GM23338 (cell line): ENCODE measurements around the gene GSTM2. TPM values are rescaled to one million over a fixed set of nuclear protein-coding genes. Genes with fewer than 3 reads are reported as not detected.

Experiments
- ATAC-seq: fragments of 200-7000 bp; cut with Tn5 transposase; 3 replicates; pipeline ENCODE4 v1.9.1; 2020
- DNase-seq: peaks from one replicate; pipeline ENCODE4 v3.0.0-alpha.2; 2015; ENCODE audit warnings: low spot score
- H2AFZ ChIP-seq: fragments of 200-600 bp; sonication (generic); 2 replicates; pipeline ENCODE4 v1.8.0; 2016; ENCODE audit warnings: antibody characterized with exemption, mild to moderate bottlenecking, moderate library complexity
- H3F3A ChIP-seq: fragments of 200-600 bp; sonication (generic); replicated peaks from 2 replicates; pipeline ENCODE4 v1.8.0; 2017; ENCODE audit warnings: antibody characterized with exemption, mixed run types, low read depth
- H3K27ac ChIP-seq: fragments of 200-600 bp; sonication (generic); 2 replicates; pipeline ENCODE4 v1.6.1; 2016; ENCODE audit warnings: low read depth
- H3K27me3 ChIP-seq: fragments of 200-600 bp; sonication (generic); 2 replicates; pipeline ENCODE4 v1.8.0; 2016; ENCODE audit warnings: mild to moderate bottlenecking, mixed run types, moderate library complexity; ENCODE audit not compliant: insufficient read depth
- H3K36me3 ChIP-seq: fragments of 200-600 bp; sonication (generic); 2 replicates; pipeline ENCODE4 v1.8.0; 2016; ENCODE audit warnings: mild to moderate bottlenecking; ENCODE audit not compliant: insufficient read depth
- H3K4me1 ChIP-seq: fragments of 200-600 bp; sonication (generic); 2 replicates; pipeline ENCODE4 v1.8.0; 2016; ENCODE audit warnings: mild to moderate bottlenecking, moderate library complexity; ENCODE audit not compliant: insufficient read depth
- H3K4me2 ChIP-seq: fragments of 200-600 bp; sonication (generic); 2 replicates; pipeline ENCODE4 v1.7.1; 2017; ENCODE audit warnings: mixed run types
- H3K4me3 ChIP-seq: fragments of 200-600 bp; sonication (generic); 2 replicates; pipeline ENCODE4 v1.6.1; 2016; ENCODE audit warnings: mixed run types
- H3K79me2 ChIP-seq: fragments of 200-600 bp; sonication (generic); replicated peaks from 2 replicates; pipeline ENCODE4 v1.8.0; 2017; ENCODE audit warnings: mild to moderate bottlenecking; ENCODE audit not compliant: insufficient read depth
- H3K9me2 ChIP-seq: fragments of 200-600 bp; sonication (generic); 2 replicates; pipeline ENCODE4 v1.8.0; 2017; ENCODE audit not compliant: insufficient read depth
- H4K20me1 ChIP-seq: fragments of 200-600 bp; sonication (generic); replicated peaks from 2 replicates; pipeline ENCODE4 v1.8.0; 2017; ENCODE audit warnings: mild to moderate bottlenecking; ENCODE audit not compliant: insufficient read depth
- H3K27ac Mint-ChIP-seq: 2 replicates; pipeline ENCODE4 v1.8.0; 2020; ENCODE audit warnings: inconsistent platforms, mild to moderate bottlenecking, moderate library complexity, mixed read lengths
- H3K27me3 Mint-ChIP-seq: 3 replicates; pipeline ENCODE4 v1.8.0; 2022; ENCODE audit warnings: low read depth, mild to moderate bottlenecking, moderate library complexity, mixed read lengths, inconsistent platforms; ENCODE audit not compliant: insufficient read depth, poor library complexity
- H3K36me3 Mint-ChIP-seq: 3 replicates; pipeline ENCODE4 v1.8.0; 2021; ENCODE audit warnings: low read depth, mild to moderate bottlenecking, inconsistent platforms, moderate library complexity, mixed read lengths
- H3K4me1 Mint-ChIP-seq: 3 replicates; pipeline ENCODE4 v1.8.0; 2020; ENCODE audit warnings: mild to moderate bottlenecking, inconsistent platforms, mixed read lengths
- H3K4me3 Mint-ChIP-seq: 3 replicates; pipeline ENCODE4 v1.8.0; 2021; ENCODE audit warnings: moderate library complexity, mild to moderate bottlenecking, inconsistent platforms, mixed read lengths
- H3K9me3 Mint-ChIP-seq: 3 replicates; pipeline ENCODE4 v1.8.0; 2020; ENCODE audit warnings: moderate library complexity, mild to moderate bottlenecking, inconsistent platforms, mixed read lengths
- EZH2phosphoT487 ChIP-seq: fragments of 200-600 bp; sonication (generic); IDR thresholded peaks from one replicate; pipeline ENCODE4 v1.8.1; 2018; ENCODE audit warnings: antibody characterized with exemption; ENCODE audit not compliant: unreplicated experiment
- JUNB ChIP-seq: IDR thresholded peaks from one replicate; pipeline ENCODE4 v1.6.1; 2016; ENCODE audit warnings: antibody characterized with exemption; ENCODE audit not compliant: unreplicated experiment
- NANOG ChIP-seq: IDR thresholded peaks from 2 replicates; pipeline ENCODE4 v1.6.1; 2016; ENCODE audit warnings: antibody characterized with exemption, borderline replicate concordance
- POLR2AphosphoS5 ChIP-seq: IDR thresholded peaks from 2 replicates; pipeline ENCODE4 v1.6.1; 2016; ENCODE audit warnings: antibody characterized with exemption, low read depth
- ZNF114 ChIP-seq: fragments of 250-450 bp; sonication (Bioruptor Pico); IDR thresholded peaks from 2 replicates; pipeline ENCODE4 v1.5.0; 2020; ENCODE audit warnings: mild to moderate bottlenecking, moderate library complexity
- ZNF331 ChIP-seq: fragments of 250-450 bp; sonication (Bioruptor Pico); IDR thresholded peaks from 2 replicates; pipeline ENCODE4 v1.5.0; 2020; ENCODE audit warnings: low read depth, mild to moderate bottlenecking, moderate library complexity
- polyA plus RNA-seq: library from polyadenylated mRNA; unstranded; fragments of >200 nt; fragmentation: Nextera tagmentation; extraction: Ambion mirVana; gene quantifications from 2 replicates; pipeline ENCODE4 v1.2.1, GENCODE V29; 2016
- total RNA-seq: library from RNA; depleted of rRNA; stranded (reverse); fragments of >200 nt; shearing (Covaris generic); gene quantifications from 2 replicates; pipeline ENCODE4 v1.2.3, GENCODE V29; 2014
- TF ChIP-seq, protein P1 (sequence below), 2 experiments: fragments of 200-600 bp in 1 of 2; sonication (generic) in 1 of 2; conservative IDR thresholded peaks; 2 replicates each; pipeline versions ENCODE4 v1.5.1 to v1.6.1; 2016 to 2017; ENCODE audit warnings: antibody characterized with exemption in 2 of 2, low read depth in 2 of 2, mild to moderate bottlenecking in 2 of 2, moderate library complexity in 1 of 2
- TF ChIP-seq, protein P2 (sequence below): fragments of 250-450 bp; sonication (Bioruptor Pico); IDR thresholded peaks from 2 replicates; pipeline ENCODE4 v1.5.0; 2020; ENCODE audit warnings: mild to moderate bottlenecking, moderate library complexity
- TF ChIP-seq, protein P3 (sequence below): IDR thresholded peaks from 2 replicates; pipeline ENCODE4 v1.6.1; 2016; ENCODE audit warnings: antibody characterized with exemption
- TF ChIP-seq, protein P4 (sequence below): IDR thresholded peaks from one replicate; pipeline ENCODE4 v1.6.1; 2018; ENCODE audit warnings: antibody characterized with exemption; ENCODE audit not compliant: unreplicated experiment

GSTM2 gene
- total and polyA plus RNA-seq, 2 experiments from 2014 or later = 8.9 to 16.0 TPM

DNA sequence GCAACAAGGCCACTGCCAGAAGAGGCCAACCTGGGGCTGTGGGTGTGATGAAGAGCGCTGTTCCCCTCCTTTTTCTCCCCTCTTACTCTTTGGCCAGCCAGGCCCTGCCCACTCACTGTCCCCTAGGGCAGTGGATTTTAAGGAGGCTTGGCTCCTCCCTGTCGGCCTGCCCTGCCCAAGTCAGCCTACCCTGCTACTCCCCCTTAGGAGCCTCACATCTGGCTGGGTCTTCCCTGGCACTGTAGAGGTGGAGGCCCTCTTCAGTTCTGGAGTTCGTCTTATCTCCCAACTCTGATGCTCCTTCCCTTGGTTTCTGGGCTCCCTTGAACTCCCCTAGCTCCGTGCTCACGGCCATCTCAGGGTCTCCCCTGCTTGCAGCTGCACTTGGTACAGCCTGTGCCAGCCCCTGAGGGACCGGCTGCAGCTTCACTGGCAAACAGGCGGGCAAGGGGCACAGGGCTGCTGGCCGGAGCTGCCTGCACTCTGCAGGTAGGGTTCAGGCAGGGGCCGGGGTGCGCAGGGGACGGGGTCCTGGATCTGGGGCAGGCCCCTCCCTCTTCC, 44.2 kb upstream of the GSTM2 start:
- DNase-seq = no peak

More for the DNA sequence above, 44.2 kb upstream of the GSTM2 start:
- Mint-ChIP-seq H3K27me3 (peaks cover 3% of the 10 kb centered on the region), H3K9me3 (no peaks in the 10 kb centered on the region), H3K4me1 (peaks cover 34% of the 10 kb centered on the region), H3K27ac (peak overlapping the region; percentile 84; the same call in 1 of the 2 replicates), H3K36me3 (peaks cover 16% of the 10 kb centered on the region), H3K4me3 (no peak overlapping the region)
- H3K36me3 ChIP-seq = no peaks in the 10 kb centered on the region
- H3K27ac ChIP-seq = no peak overlapping the region
- peaks cover 4% of the 10 kb centered on the region; the same call in 1 of the 2 replicates for H4K20me1 ChIP-seq
- H3K4me2 ChIP-seq = no peak overlapping the region
- no peaks in the 10 kb centered on the region for H3K9me2 ChIP-seq
- no peak for ATAC-seq
- H3F3A ChIP-seq = no peaks in the 10 kb centered on the region
- peaks cover 13% of the 10 kb centered on the region for H3K4me1 ChIP-seq
- H2AFZ ChIP-seq = no peak overlapping the region
- no peaks in the 10 kb centered on the region for H3K27me3 ChIP-seq
- peaks cover 37% of the 10 kb centered on the region for H3K79me2 ChIP-seq
- TF ChIP-seq ZNF331 (CRISPR knock-in tag) (no peak), ZNF114 (CRISPR knock-in tag) (no peak), JUNB (no peak), NANOG (no peak), POLR2AphosphoS5 (no peak), EZH2phosphoT487 (no peak)
- TF ChIP-seq, protein P1, sequence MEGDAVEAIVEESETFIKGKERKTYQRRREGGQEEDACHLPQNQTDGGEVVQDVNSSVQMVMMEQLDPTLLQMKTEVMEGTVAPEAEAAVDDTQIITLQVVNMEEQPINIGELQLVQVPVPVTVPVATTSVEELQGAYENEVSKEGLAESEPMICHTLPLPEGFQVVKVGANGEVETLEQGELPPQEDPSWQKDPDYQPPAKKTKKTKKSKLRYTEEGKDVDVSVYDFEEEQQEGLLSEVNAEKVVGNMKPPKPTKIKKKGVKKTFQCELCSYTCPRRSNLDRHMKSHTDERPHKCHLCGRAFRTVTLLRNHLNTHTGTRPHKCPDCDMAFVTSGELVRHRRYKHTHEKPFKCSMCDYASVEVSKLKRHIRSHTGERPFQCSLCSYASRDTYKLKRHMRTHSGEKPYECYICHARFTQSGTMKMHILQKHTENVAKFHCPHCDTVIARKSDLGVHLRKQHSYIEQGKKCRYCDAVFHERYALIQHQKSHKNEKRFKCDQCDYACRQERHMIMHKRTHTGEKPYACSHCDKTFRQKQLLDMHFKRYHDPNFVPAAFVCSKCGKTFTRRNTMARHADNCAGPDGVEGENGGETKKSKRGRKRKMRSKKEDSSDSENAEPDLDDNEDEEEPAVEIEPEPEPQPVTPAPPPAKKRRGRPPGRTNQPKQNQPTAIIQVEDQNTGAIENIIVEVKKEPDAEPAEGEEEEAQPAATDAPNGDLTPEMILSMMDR (conservative IDR thresholded peaks at IDR 0.05; ENCODE audit: low read depth in 2 of 2) = no peak
- TF ChIP-seq, protein P2, sequence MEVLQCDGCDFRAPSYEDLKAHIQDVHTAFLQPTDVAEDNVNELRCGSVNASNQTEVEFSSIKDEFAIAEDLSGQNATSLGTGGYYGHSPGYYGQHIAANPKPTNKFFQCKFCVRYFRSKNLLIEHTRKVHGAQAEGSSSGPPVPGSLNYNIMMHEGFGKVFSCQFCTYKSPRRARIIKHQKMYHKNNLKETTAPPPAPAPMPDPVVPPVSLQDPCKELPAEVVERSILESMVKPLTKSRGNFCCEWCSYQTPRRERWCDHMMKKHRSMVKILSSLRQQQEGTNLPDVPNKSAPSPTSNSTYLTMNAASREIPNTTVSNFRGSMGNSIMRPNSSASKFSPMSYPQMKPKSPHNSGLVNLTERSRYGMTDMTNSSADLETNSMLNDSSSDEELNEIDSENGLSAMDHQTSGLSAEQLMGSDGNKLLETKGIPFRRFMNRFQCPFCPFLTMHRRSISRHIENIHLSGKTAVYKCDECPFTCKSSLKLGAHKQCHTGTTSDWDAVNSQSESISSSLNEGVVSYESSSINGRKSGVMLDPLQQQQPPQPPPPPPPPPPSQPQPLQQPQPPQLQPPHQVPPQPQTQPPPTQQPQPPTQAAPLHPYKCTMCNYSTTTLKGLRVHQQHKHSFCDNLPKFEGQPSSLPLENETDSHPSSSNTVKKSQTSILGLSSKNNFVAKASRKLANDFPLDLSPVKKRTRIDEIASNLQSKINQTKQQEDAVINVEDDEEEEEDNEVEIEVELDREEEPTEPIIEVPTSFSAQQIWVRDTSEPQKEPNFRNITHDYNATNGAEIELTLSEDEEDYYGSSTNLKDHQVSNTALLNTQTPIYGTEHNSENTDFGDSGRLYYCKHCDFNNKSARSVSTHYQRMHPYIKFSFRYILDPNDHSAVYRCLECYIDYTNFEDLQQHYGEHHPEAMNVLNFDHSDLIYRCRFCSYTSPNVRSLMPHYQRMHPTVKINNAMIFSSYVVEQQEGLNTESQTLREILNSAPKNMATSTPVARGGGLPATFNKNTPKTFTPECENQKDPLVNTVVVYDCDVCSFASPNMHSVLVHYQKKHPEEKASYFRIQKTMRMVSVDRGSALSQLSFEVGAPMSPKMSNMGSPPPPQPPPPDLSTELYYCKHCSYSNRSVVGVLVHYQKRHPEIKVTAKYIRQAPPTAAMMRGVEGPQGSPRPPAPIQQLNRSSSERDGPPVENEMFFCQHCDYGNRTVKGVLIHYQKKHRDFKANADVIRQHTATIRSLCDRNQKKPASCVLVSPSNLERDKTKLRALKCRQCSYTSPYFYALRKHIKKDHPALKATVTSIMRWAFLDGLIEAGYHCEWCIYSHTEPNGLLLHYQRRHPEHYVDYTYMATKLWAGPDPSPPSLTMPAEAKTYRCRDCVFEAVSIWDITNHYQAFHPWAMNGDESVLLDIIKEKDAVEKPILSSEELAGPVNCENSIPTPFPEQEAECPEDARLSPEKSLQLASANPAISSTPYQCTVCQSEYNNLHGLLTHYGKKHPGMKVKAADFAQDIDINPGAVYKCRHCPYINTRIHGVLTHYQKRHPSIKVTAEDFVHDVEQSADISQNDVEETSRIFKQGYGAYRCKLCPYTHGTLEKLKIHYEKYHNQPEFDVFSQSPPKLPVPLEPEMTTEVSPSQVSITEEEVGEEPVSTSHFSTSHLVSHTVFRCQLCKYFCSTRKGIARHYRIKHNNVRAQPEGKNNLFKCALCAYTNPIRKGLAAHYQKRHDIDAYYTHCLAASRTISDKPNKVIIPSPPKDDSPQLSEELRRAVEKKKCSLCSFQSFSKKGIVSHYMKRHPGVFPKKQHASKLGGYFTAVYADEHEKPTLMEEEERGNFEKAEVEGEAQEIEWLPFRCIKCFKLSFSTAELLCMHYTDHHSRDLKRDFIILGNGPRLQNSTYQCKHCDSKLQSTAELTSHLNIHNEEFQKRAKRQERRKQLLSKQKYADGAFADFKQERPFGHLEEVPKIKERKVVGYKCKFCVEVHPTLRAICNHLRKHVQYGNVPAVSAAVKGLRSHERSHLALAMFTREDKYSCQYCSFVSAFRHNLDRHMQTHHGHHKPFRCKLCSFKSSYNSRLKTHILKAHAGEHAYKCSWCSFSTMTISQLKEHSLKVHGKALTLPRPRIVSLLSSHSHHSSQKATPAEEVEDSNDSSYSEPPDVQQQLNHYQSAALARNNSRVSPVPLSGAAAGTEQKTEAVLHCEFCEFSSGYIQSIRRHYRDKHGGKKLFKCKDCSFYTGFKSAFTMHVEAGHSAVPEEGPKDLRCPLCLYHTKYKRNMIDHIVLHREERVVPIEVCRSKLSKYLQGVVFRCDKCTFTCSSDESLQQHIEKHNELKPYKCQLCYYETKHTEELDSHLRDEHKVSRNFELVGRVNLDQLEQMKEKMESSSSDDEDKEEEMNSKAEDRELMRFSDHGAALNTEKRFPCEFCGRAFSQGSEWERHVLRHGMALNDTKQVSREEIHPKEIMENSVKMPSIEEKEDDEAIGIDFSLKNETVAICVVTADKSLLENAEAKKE (CRISPR knock-in tag) = no peak
- TF ChIP-seq, protein P3, sequence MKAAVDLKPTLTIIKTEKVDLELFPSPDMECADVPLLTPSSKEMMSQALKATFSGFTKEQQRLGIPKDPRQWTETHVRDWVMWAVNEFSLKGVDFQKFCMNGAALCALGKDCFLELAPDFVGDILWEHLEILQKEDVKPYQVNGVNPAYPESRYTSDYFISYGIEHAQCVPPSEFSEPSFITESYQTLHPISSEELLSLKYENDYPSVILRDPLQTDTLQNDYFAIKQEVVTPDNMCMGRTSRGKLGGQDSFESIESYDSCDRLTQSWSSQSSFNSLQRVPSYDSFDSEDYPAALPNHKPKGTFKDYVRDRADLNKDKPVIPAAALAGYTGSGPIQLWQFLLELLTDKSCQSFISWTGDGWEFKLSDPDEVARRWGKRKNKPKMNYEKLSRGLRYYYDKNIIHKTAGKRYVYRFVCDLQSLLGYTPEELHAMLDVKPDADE = no peak
- TF ChIP-seq, protein P4, sequence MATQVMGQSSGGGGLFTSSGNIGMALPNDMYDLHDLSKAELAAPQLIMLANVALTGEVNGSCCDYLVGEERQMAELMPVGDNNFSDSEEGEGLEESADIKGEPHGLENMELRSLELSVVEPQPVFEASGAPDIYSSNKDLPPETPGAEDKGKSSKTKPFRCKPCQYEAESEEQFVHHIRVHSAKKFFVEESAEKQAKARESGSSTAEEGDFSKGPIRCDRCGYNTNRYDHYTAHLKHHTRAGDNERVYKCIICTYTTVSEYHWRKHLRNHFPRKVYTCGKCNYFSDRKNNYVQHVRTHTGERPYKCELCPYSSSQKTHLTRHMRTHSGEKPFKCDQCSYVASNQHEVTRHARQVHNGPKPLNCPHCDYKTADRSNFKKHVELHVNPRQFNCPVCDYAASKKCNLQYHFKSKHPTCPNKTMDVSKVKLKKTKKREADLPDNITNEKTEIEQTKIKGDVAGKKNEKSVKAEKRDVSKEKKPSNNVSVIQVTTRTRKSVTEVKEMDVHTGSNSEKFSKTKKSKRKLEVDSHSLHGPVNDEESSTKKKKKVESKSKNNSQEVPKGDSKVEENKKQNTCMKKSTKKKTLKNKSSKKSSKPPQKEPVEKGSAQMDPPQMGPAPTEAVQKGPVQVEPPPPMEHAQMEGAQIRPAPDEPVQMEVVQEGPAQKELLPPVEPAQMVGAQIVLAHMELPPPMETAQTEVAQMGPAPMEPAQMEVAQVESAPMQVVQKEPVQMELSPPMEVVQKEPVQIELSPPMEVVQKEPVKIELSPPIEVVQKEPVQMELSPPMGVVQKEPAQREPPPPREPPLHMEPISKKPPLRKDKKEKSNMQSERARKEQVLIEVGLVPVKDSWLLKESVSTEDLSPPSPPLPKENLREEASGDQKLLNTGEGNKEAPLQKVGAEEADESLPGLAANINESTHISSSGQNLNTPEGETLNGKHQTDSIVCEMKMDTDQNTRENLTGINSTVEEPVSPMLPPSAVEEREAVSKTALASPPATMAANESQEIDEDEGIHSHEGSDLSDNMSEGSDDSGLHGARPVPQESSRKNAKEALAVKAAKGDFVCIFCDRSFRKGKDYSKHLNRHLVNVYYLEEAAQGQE = no peak
- H3K4me3 ChIP-seq = no peak overlapping the region
